Activated CD4-positive, alpha-beta T cell treated with anti-CD3 and anti-CD28 coated beads for 36 hours (primary cell): ENCODE data around the gene CHP2. TPM values are rescaled to one million over a fixed set of nuclear protein-coding genes. Genes with fewer than 3 reads are reported as not detected.

ENCODE experiments used
- ATAC-seq: fragments of 200-7000 bp; cut with Tn5 transposase; one replicate; pipeline ENCODE4 v1.10.0; 2021; ENCODE audit warnings: mild to moderate bottlenecking, moderate library complexity
- CTCF ChIA-PET: fragments of 350-600 bp; sonication (Branson Sonifier 250); formaldehyde crosslinking; loops from one replicate; lab custom pipeline; 2021; ENCODE audit warnings: antibody characterized with exemption; lab: Charles Lee
- POLR2A ChIA-PET: fragments of 350-600 bp; sonication (Branson Sonifier 250); formaldehyde crosslinking; loops from one replicate; lab custom pipeline; 2021; ENCODE audit warnings: antibody characterized with exemption, inconsistent platforms; lab: Charles Lee
- DNase-seq: peaks from one replicate; pipeline ENCODE4 v3.0.0-alpha.2; 2020
- H3K27ac Mint-ChIP-seq: one replicate; pipeline ENCODE4 v1.8.0; 2021; ENCODE audit warnings: mixed read lengths
- H3K27me3 Mint-ChIP-seq: one replicate; pipeline ENCODE4 v1.8.0; 2021; ENCODE audit warnings: mixed read lengths
- H3K36me3 Mint-ChIP-seq: one replicate; pipeline ENCODE4 v1.8.0; 2021; ENCODE audit warnings: low read depth, mixed read lengths
- H3K4me1 Mint-ChIP-seq: one replicate; pipeline ENCODE4 v1.8.0; 2021; ENCODE audit warnings: mixed read lengths
- H3K4me3 Mint-ChIP-seq: one replicate; pipeline ENCODE4 v1.8.0; 2021; ENCODE audit warnings: mild to moderate bottlenecking, moderate library complexity, mixed read lengths
- H3K9me3 Mint-ChIP-seq: one replicate; pipeline ENCODE4 v1.8.0; 2021; ENCODE audit warnings: low read depth, mixed read lengths
- intact Hi-C, 2 experiments: fragments of 100-400 bp; cut with DNase I in 1 of 2; cut with micrococcal nuclease in 1 of 2; formaldehyde crosslinking; loops; one replicate each; pipeline versions ENCODE4 v1.14.2 to v1.15.1; 2022 to 2024; cut with DNase I, micrococcal nuclease
- total RNA-seq, 2 experiments: library from RNA; stranded (reverse); gene quantifications; one replicate each; pipeline ENCODE4 v1.2.3, GENCODE V29; 2021

The CHP2 gene
- total RNA-seq, 2 experiments from 2014 or later, result not detected

DNA sequence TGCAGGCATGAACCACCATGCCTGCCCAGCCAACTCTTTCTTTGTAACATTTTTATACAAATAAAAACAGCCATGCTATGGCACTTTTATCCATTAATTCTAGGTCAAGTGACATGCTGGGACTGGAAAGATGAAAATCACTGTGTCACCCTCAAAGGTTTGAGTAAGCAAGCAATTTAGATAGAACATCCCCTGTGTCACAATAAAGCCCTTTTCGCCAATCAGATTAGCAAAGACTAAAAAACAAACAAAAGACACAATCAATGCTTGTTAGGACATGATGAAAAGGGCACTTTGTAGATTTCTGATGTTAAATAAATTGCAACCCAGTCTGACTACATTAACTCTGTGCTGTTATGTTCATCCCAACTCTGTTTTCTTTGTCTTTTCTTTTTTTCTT is 26.4 kb downstream of the CHP2 start:
- Mint-ChIP-seq H3K36me3 (no peaks in the 10 kb centered on the region), H3K9me3 (no peaks in the 10 kb centered on the region), H3K27ac (no peak overlapping the region), H3K4me1 (no peaks in the 10 kb centered on the region), H3K4me3 (no peak overlapping the region), H3K27me3 (peaks cover 13% of the 10 kb centered on the region)
- ChIA-PET POLR2A (no interaction called here), CTCF (interaction anchor here (0.6 kb wide), 1 partner anchor 148 kb away, joined by 3 read pairs; no protein-coding TSS in a partner anchor)
- no peak for DNase-seq
- intact Hi-C loops, result loop anchor here in 1 of 2 experiments (5.0 kb wide), 1 partner anchor 711 kb away; no protein-coding TSS in a partner anchor
- ATAC-seq, result no peak

DNA sequence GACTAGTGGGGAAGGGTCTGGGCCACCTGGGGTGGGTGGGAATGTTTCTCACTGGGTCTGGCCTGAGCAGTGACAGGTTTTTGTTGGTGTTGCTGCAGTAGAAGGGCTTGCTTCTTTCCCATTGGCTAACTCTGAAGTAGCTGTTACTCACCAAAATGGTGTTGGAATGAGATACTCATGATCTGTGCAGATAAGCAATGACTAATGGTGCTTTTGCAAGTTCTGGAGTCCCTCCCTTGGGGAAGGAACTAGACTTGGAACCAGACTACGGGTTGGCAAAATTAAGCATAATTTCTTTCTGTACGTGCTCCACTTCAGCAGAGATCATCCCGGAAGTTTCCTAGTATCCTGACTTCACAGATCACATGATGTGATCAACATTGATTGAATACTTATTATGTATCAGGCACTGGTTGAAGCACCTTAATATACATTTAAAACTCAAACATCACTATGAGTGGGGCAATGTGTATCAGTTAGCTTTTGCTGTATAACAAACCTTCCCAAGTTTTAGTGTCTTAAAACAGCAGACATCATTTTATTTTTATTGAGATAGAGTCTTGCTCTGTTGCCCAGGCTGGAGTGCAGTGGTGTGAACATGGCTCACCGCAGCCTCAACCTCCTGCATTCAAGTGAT is 30.1 kb downstream of the CHP2 start:
- DNase-seq (no peak), ATAC-seq (peak; percentile 64)
- no peaks in the 10 kb centered on the region for H3K4me1 Mint-ChIP-seq
- ChIA-PET CTCF (no interaction called here), POLR2A (no interaction called here)
- no peaks in the 10 kb centered on the region for H3K9me3 Mint-ChIP-seq
- intact Hi-C loops, result loop anchor here in 1 of 2 experiments (5.0 kb wide), 1 partner anchor 707 kb away; no protein-coding TSS in a partner anchor
- no peak overlapping the region for H3K27ac Mint-ChIP-seq
- H3K4me3 Mint-ChIP-seq, result no peak overlapping the region
- peaks cover 8% of the 10 kb centered on the region for H3K27me3 Mint-ChIP-seq
- no peaks in the 10 kb centered on the region for H3K36me3 Mint-ChIP-seq

- Mint-ChIP-seq H3K9me3 (no peaks in the 10 kb centered on the region), H3K27me3 (peaks cover 8% of the 10 kb centered on the region), H3K4me1 (no peaks in the 10 kb centered on the region), H3K36me3 (no peaks in the 10 kb centered on the region), H3K27ac (no peak overlapping the region), H3K4me3 (no peak overlapping the region)
- intact Hi-C loops, result no loop called here
- no peak for DNase-seq
- POLR2A ChIA-PET, result no interaction called here
- CTCF ChIA-PET, result interaction anchor here (1.0 to 1.3 kb wide), 2 partner anchors 15 to 17 kb away, joined by 3 to 4 read pairs; no protein-coding TSS in a partner anchor
- ATAC-seq, result no peak
Measured at GRCh38 chr16:23785842-23786241, 31.0 kb downstream of the CHP2 start.

DNA sequence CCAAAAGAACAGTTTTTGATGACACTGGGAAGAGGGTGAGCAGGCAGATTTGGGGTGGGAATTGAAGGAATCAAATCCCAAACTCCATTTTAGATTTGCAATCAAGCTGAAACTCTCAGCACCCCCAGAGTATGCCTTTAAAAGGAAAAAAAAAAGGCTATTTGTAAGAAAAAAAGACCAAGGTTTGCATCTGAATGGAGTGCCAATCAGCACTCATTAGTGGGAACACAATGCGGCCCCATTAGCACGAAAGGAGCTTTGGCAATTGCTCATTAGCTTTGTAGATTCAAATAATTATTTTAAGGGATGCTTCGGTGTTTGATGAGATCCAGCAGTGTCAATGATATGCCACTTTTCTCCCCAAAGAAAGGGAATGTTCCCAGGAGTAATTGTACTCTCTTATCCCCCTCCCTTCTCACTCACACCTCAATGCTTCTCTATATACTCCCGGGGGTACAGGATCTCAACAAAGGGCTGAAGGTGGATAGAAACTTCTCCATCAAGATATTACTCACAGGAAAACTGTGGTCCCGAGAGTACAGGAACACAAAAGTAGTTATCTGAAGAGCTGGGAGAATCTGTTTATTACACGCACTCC is 32.2 kb downstream of the CHP2 start:
- peaks cover 7% of the 10 kb centered on the region for H3K27me3 Mint-ChIP-seq
- no peaks in the 10 kb centered on the region for H3K9me3 Mint-ChIP-seq
- no peaks in the 10 kb centered on the region for H3K36me3 Mint-ChIP-seq
- ChIA-PET POLR2A (no interaction called here), CTCF (interaction anchor here (0.6 to 1.6 kb wide), 4 partner anchors 14 to 209 kb away, joined by 3 to 4 read pairs (median 3); no protein-coding TSS in a partner anchor)
- no peaks in the 10 kb centered on the region for H3K4me1 Mint-ChIP-seq
- DNase-seq (no peak), ATAC-seq (no peak)
- intact Hi-C loops, result no loop called here
- H3K27ac Mint-ChIP-seq, result no peak overlapping the region
- H3K4me3 Mint-ChIP-seq, result no peak overlapping the region

GRCh38 chr16:23788685-23789084 is 33.9 kb downstream of the CHP2 start:
- POLR2A ChIA-PET, result no interaction called here
- intact Hi-C loops, result no loop called here
- Mint-ChIP-seq H3K9me3 (no peaks in the 10 kb centered on the region), H3K36me3 (no peaks in the 10 kb centered on the region), H3K4me3 (no peak overlapping the region), H3K27me3 (peaks cover 2% of the 10 kb centered on the region), H3K4me1 (no peaks in the 10 kb centered on the region), H3K27ac (no peak overlapping the region)
- DNase-seq (no peak), ATAC-seq (no peak)
- CTCF ChIA-PET, result interaction anchor here (0.7 to 1.1 kb wide), 3 partner anchors 14 to 221 kb away, joined by 3 read pairs; no protein-coding TSS in a partner anchor

GRCh38 chr16:23795378-23795777 is 40.6 kb downstream of the CHP2 start:
- Mint-ChIP-seq H3K27ac (no peak overlapping the region), H3K4me3 (no peak overlapping the region), H3K4me1 (no peaks in the 10 kb centered on the region), H3K36me3 (no peaks in the 10 kb centered on the region), H3K9me3 (no peaks in the 10 kb centered on the region), H3K27me3 (peaks cover under 1% of the 10 kb centered on the region)
- CTCF ChIA-PET, result no interaction called here
- intact Hi-C loops, result loop anchor here in 1 of 2 experiments (10.0 kb wide), 1 partner anchor 439 kb away; no protein-coding TSS in a partner anchor
- ATAC-seq, result no peak
- DNase-seq, result no peak
- POLR2A ChIA-PET, result no interaction called here

GRCh38 chr16:23796941-23797340 is 42.1 kb downstream of the CHP2 start:
- peaks cover 2% of the 10 kb centered on the region for H3K27me3 Mint-ChIP-seq
- DNase-seq, result no peak
- H3K27ac Mint-ChIP-seq, result no peak overlapping the region
- no peak for ATAC-seq
- H3K36me3 Mint-ChIP-seq, result no peaks in the 10 kb centered on the region
- intact Hi-C loops, result loop anchor here in 1 of 2 experiments (10.0 kb wide), 1 partner anchor 438 kb away; no protein-coding TSS in a partner anchor
- H3K9me3 Mint-ChIP-seq, result no peaks in the 10 kb centered on the region
- POLR2A ChIA-PET, result no interaction called here
- H3K4me3 Mint-ChIP-seq, result no peak overlapping the region
- H3K4me1 Mint-ChIP-seq, result no peaks in the 10 kb centered on the region
- CTCF ChIA-PET, result interaction anchor here (0.8 to 1.7 kb wide), 10 partner anchors 10 to 456 kb away, joined by 3 to 6 read pairs (median 4); no protein-coding TSS in a partner anchor

DNA sequence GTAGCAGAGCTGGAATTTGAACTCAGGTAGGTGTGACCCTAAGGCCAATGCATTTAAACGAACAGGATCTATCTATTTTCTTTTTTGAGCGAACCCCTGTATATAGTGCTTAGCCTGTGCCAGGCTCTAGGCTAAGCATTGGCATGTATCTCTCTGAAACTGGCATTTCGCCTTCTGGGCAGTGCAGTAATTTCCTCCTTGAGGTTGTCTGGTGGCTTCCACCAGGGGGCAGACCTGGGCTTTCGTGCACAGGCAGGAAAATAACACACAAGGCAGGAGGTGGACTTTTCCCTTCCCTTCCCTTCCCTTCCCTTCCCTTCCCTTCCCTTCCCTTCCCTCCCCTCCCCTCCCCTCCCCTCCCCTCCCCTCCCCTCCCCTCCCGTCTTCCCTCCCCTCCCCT is 46.6 kb downstream of the CHP2 start:
- Mint-ChIP-seq H3K4me1 (peaks cover 12% of the 10 kb centered on the region), H3K27me3 (peaks cover 2% of the 10 kb centered on the region), H3K36me3 (no peaks in the 10 kb centered on the region), H3K9me3 (no peaks in the 10 kb centered on the region), H3K27ac (no peak overlapping the region), H3K4me3 (no peak overlapping the region)
- ATAC-seq (peak; percentile 64), DNase-seq (peak; percentile 88)
- intact Hi-C loops, result loop anchor here (1.0 to 10.0 kb wide), 6 partner anchors 64 to 703 kb away; partner anchors contain the start of gene CACNG3 (in 1 of the 2)
- CTCF ChIA-PET, result interaction anchor here (0.6 to 5.6 kb wide), 18 partner anchors 15 to 703 kb away, joined by 3 to 81 read pairs (median 4); no protein-coding TSS in a partner anchor
- POLR2A ChIA-PET, result no interaction called here

DNA sequence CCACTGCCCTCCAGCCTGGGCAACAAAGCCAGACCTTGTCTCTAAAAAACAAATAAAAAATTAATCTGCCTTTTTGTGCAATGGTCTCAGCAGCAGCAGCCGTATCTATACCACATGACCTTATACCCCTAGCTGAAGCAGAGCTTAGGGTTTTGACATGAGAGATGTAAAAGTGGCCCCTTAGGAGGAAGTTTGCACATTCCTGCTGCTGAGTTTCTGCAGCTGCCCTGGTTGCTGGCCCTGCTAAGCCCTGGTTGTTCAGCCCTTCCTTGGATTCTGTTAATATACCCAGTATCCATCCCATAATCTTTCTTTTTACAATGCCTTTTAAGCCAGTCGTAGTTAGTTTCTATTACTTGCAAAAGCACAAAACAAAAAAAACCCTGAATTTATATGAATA is 48.0 kb downstream of the CHP2 start:
- ChIA-PET POLR2A (no interaction called here), CTCF (interaction anchor here (0.5 to 5.6 kb wide), 27 partner anchors 15 to 1009 kb away, joined by 3 to 81 read pairs (median 4); no protein-coding TSS in a partner anchor)
- Mint-ChIP-seq H3K36me3 (no peaks in the 10 kb centered on the region), H3K9me3 (no peaks in the 10 kb centered on the region), H3K4me3 (no peak overlapping the region), H3K27me3 (peaks cover 2% of the 10 kb centered on the region), H3K27ac (no peak overlapping the region), H3K4me1 (peaks cover 12% of the 10 kb centered on the region)
- DNase-seq (no peak), ATAC-seq (no peak)
- intact Hi-C loops, result loop anchor here (1.0 to 10.0 kb wide), 9 partner anchors 24 to 702 kb away; partner anchors contain the start of genes CACNG3 (in 1 of the 2) and PRKCB (in 1 of the 2)

GRCh38 chr16:23803591-23804123 is 48.8 kb downstream of the CHP2 start:
- ChIA-PET CTCF (interaction anchor here (0.6 to 5.6 kb wide), 35 partner anchors 9 to 502 kb away, joined by 3 to 81 read pairs (median 4); no protein-coding TSS in a partner anchor), POLR2A (interaction anchor here (0.6 to 1.0 kb wide), 3 partner anchors 93 to 207 kb away, joined by 3 read pairs; no protein-coding TSS in a partner anchor)
- peak; percentile 88 for ATAC-seq
- DNase-seq, result peak; percentile 84
- Mint-ChIP-seq H3K27ac (peak overlapping the region; percentile 42), H3K4me3 (peak overlapping the region; percentile 1), H3K36me3 (no peaks in the 10 kb centered on the region), H3K9me3 (no peaks in the 10 kb centered on the region), H3K27me3 (peaks cover 2% of the 10 kb centered on the region), H3K4me1 (peaks cover 12% of the 10 kb centered on the region)
- intact Hi-C loops, result loop anchor here (1.0 to 10.0 kb wide), 9 partner anchors 23 to 701 kb away; partner anchors contain the start of genes CACNG3 (in 1 of the 2) and PRKCB (in 1 of the 2)

- peaks cover 12% of the 10 kb centered on the region for H3K4me1 Mint-ChIP-seq
- H3K36me3 Mint-ChIP-seq, result no peaks in the 10 kb centered on the region
- CTCF ChIA-PET, result interaction anchor here (1.2 to 3.1 kb wide), 3 partner anchors 10 to 229 kb away, joined by 4 to 12 read pairs (median 10); no protein-coding TSS in a partner anchor
- intact Hi-C loops, result loop anchor here in 1 of 2 experiments (10.0 kb wide), 1 partner anchor 698 kb away; no protein-coding TSS in a partner anchor
- H3K27ac Mint-ChIP-seq, result no peak overlapping the region
- no peaks in the 10 kb centered on the region for H3K27me3 Mint-ChIP-seq
- no peak overlapping the region for H3K4me3 Mint-ChIP-seq
- DNase-seq (no peak), ATAC-seq (no peak)
- POLR2A ChIA-PET, result no interaction called here
- no peaks in the 10 kb centered on the region for H3K9me3 Mint-ChIP-seq
Measured at GRCh38 chr16:23807028-23807427, 52.2 kb downstream of the CHP2 start.
